Stomach (tissue), 9 donors: Measurements from ENCODE around the gene KCNK2. TPM values are rescaled to one million over a fixed set of nuclear protein-coding genes. Genes with fewer than 3 reads are reported as not detected.
A peak's percentile ranks its signal among the peaks of the same experiment; 100 is the strongest.

Source experiments
- DNase-seq, 2 donors: peaks; one replicate each; pipeline versions ENCODE4 v3.0.0 to v3.0.0-alpha.2; 2013 to 2019
- H3K27ac ChIP-seq, 5 donors: fragments of 200-600 bp in 4 of 5; sonication (generic) in 4 of 5; one replicate each; pipeline ENCODE4 v1.5.1; 2013 to 2019; ENCODE audit warnings: mild to moderate bottlenecking in 1 of 5, moderate library complexity in 1 of 5
- H3K27me3 ChIP-seq, 3 donors: fragments of 200-600 bp; sonication (generic); one replicate each; pipeline ENCODE4 v1.5.1; 2017 to 2019; ENCODE audit warnings: mixed run types in 1 of 3
- H3K36me3 ChIP-seq, 4 donors: fragments of 200-600 bp; sonication (generic); 1 replicate in 3 of 4; 2 replicates in 1 of 4; pipeline ENCODE4 v1.5.1; 2016 to 2019
- H3K4me1 ChIP-seq, 4 donors: fragments of 200-600 bp; sonication (generic); one replicate each; pipeline ENCODE4 v1.5.1; 2016 to 2019
- H3K4me3 ChIP-seq, 4 donors: fragments of 200-600 bp; sonication (generic) in 3 of 4; one replicate each; pipeline ENCODE4 v1.5.1; 2016 to 2019; ENCODE audit warnings: mild to moderate bottlenecking in 1 of 4
- H3K9me3 ChIP-seq, 4 donors: fragments of 200-600 bp; sonication (generic); one replicate each; pipeline ENCODE4 v1.5.1; 2016 to 2019
- EP300 ChIP-seq: sonication (generic); formaldehyde crosslinking; IDR thresholded peaks from one replicate; pipeline ENCODE4 v1.6.1; 2017; ENCODE audit warnings: antibody characterized with exemption
- POLR2A ChIP-seq, 4 donors: fragments of 450-650 bp; IDR thresholded peaks; one replicate each; pipeline ENCODE4 v1.6.1; 2016; ENCODE audit warnings: antibody characterized with exemption in 4 of 4, control low read depth in 2 of 4, mild to moderate bottlenecking in 1 of 4, moderate library complexity in 1 of 4
- POLR2AphosphoS5 ChIP-seq, 3 donors: sonication (generic); formaldehyde crosslinking; IDR thresholded peaks; one replicate each; pipeline ENCODE4 v1.6.1; 2016; ENCODE audit warnings: antibody characterized with exemption in 3 of 3
- WGBS, 5 donors: extraction: QIAGEN DNeasy Blood & Tissue Kit in 3 of 5; methylation state at CpG; one replicate each; pipeline versions ENCODE4 v1.1.5 to v1.1.7; 2013 to 2018; 5-methylcytosine and 5-hydroxymethylcytosine counted together
- intact Hi-C: fragments of 100-400 bp; cut with DNase I; formaldehyde crosslinking; loops from one replicate; pipeline ENCODE4 v1.15.1; 2023; ENCODE audit warnings: low total_unique reads
- polyA plus RNA-seq, 3 donors: library from polyadenylated mRNA; stranded (reverse); fragments of 200-250 nt; gene quantifications; one replicate each; pipeline ENCODE4 v1.2.3, GENCODE V29; 2013
- total RNA-seq, 5 donors: library from RNA; depleted of rRNA; stranded (reverse); fragments of >200 nt; gene quantifications; one replicate each; pipeline versions ENCODE4 v1.1.0 to v1.2.3, GENCODE V29; 2014 to 2016
- TF ChIP-seq, protein P1 (sequence below), 7 experiments: fragments of 450-650 bp in 4 of 7; fragments of 200-600 bp in 3 of 7; sonication (generic) in 3 of 7; IDR thresholded peaks; one replicate each; pipeline ENCODE4 v1.5.1; 2016 to 2019; ENCODE audit warnings: antibody characterized with exemption in 7 of 7, control low read depth in 2 of 7, mild to moderate bottlenecking in 1 of 7
- donor health status: healthy with polysubstance abuse.
- donor health status: Bipolar disorder and iron deficiency.
- donor health status: healthy.

Gene KCNK2
- total and polyA plus RNA-seq, 8 donors = 0.40 to 48.7 (median 3.6) TPM; not detected in 2

DNA sequence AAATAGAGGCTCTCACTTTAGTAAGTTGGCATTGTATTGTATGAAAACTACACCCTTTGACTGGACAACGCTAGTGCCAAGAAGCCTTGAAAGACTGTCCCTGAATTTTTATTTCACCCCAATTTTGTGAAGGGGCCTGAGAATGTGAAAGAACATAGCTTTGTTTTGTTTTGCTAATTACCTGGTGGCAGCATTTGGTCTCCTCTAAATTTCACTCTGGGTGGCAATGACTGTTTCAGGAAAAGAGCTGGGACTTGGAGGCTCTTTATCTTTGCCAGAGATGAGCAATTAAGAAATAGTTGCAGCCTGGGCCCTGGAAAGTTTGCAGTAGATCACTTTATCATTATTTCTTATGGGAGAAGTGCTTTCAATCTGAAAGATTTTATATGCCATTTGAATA lies 117.6 kb downstream of the KCNK2 start:
- intact Hi-C loops = no loop called here
- 79 to 92% (median 81%) methylated on average over 1 of the region's 1 CpG for WGBS, 5 donors
- no peaks in the 10 kb centered on the region for H3K27me3 ChIP-seq
- TF ChIP-seq EP300 = no peak
- TF ChIP-seq POLR2A (IDR thresholded peaks at IDR 0.05) = no peak
- TF ChIP-seq POLR2AphosphoS5 (IDR thresholded peaks at IDR 0.05) = no peak
- TF ChIP-seq, protein P1, sequence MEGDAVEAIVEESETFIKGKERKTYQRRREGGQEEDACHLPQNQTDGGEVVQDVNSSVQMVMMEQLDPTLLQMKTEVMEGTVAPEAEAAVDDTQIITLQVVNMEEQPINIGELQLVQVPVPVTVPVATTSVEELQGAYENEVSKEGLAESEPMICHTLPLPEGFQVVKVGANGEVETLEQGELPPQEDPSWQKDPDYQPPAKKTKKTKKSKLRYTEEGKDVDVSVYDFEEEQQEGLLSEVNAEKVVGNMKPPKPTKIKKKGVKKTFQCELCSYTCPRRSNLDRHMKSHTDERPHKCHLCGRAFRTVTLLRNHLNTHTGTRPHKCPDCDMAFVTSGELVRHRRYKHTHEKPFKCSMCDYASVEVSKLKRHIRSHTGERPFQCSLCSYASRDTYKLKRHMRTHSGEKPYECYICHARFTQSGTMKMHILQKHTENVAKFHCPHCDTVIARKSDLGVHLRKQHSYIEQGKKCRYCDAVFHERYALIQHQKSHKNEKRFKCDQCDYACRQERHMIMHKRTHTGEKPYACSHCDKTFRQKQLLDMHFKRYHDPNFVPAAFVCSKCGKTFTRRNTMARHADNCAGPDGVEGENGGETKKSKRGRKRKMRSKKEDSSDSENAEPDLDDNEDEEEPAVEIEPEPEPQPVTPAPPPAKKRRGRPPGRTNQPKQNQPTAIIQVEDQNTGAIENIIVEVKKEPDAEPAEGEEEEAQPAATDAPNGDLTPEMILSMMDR (IDR thresholded peaks at IDR 0.05) = no peak
- no peak for DNase-seq
- no peaks in the 10 kb centered on the region for H3K9me3 ChIP-seq
- H3K27ac ChIP-seq = no peak overlapping the region
- H3K4me1 ChIP-seq = no peaks in the 10 kb centered on the region
- no peaks in the 10 kb centered on the region for H3K36me3 ChIP-seq
- H3K4me3 ChIP-seq = no peak overlapping the region

DNA sequence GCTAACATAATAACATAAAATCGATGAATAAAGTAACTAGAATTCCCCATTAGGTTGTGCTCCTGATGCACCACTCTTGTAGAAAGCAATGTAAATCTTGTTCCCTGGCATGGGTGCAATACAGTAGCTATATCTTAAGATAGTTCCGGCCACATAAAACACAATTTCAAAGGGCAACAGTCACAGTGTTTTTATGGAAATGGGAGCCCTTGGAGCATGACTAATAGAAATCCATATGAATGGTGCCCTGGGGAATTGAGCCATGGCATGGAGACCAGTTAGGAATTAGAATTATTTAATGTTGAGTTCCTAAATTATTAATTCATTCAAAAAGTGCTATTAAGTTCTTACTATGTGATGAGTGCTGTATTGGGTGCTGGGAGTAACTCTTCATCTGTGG lies 118.7 kb downstream of the KCNK2 start:
- H3K9me3 ChIP-seq = no peaks in the 10 kb centered on the region
- TF ChIP-seq, protein P1 (IDR thresholded peaks at IDR 0.05) = no peak
- TF ChIP-seq EP300 (no peak), POLR2AphosphoS5 (IDR thresholded peaks at IDR 0.05) (no peak)
- no peaks in the 10 kb centered on the region for H3K36me3 ChIP-seq
- intact Hi-C loops = no loop called here
- H3K4me3 ChIP-seq = no peak overlapping the region
- no peak for DNase-seq
- no peaks in the 10 kb centered on the region for H3K27me3 ChIP-seq
- WGBS, 5 donors = 79 to 92% (median 83%) methylated on average over 2 of the region's 2 CpGs
- no peaks in the 10 kb centered on the region for H3K4me1 ChIP-seq
- no peak overlapping the region for H3K27ac ChIP-seq

DNA sequence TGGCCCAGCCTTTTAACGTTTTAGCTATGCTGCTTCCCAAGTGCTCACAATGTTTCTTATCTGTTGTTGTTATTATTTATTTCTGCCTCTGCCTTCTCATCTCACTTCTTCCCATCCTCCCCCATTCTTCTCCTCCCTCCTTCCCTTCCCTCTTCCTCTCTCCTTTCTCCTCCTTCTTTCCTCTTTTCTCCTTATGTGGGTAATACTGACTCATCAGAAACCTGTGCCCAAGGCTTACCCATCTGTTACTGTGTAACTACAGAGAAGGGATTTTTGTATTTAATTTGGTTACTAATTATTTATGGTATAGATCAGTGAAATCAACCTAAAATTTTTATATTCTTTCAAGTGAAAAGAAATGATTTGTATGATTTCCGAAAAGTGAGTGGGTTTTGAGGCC lies 120.3 kb downstream of the KCNK2 start:
- Histone ChIP-seq H3K36me3 (no peaks in the 10 kb centered on the region), H3K27ac (no peak overlapping the region), H3K9me3 (no peaks in the 10 kb centered on the region), H3K27me3 (no peaks in the 10 kb centered on the region), H3K4me1 (no peaks in the 10 kb centered on the region), H3K4me3 (no peak overlapping the region)
- DNase-seq = no peak
- intact Hi-C loops = no loop called here
- 72 to 84% (median 76%) methylated on average over 2 of the region's 2 CpGs for WGBS, 5 donors
- TF ChIP-seq EP300 (no peak), POLR2A (IDR thresholded peaks at IDR 0.05) (no peak), POLR2AphosphoS5 (IDR thresholded peaks at IDR 0.05) (no peak)
- TF ChIP-seq, protein P1 (IDR thresholded peaks at IDR 0.05) = no peak

DNA sequence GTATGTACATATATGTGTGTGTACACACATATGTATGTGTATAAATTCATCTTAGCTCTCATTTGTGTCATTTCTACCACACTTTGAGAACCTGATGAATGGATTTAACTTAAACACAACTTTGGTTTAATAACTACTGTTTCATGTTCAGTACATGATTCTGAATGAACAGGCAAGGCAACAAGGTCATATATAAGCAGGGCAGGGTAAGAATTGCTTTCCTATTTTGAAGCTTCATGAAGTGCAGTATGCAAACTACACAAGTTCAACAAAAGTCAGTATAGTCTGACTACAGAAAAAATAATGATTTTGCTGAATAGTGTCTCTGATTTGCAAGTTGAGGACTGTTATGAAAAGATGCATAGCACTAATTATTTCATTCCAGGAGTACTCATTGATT lies 127.6 kb downstream of the KCNK2 start:
- Histone ChIP-seq H3K4me3 (no peak overlapping the region), H3K9me3 (no peaks in the 10 kb centered on the region), H3K36me3 (no peaks in the 10 kb centered on the region), H3K27ac (no peak overlapping the region), H3K4me1 (no peaks in the 10 kb centered on the region), H3K27me3 (no peaks in the 10 kb centered on the region)
- DNase-seq = no peak
- TF ChIP-seq, protein P1 (IDR thresholded peaks at IDR 0.05) = no peak
- no peak for TF ChIP-seq EP300
- intact Hi-C loops = no loop called here

DNA sequence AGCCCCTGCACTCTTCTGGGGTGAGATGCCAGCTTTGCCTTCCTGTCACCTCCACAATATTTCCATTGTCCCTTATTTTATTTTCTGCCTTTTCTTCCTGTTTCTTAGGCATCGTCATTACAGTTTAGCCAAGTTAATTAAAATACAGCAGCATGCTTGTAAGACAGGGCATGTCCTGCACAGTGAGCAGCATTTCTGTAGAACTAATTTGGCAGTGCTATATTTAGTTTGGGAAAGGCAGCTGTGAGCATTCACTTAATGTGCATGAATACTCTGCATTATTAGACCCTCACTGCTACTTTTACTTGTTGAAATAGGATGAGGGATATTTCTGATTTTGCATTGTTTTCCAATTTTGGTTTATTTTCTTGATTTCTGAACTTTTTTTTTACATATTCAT lies 133.3 kb downstream of the KCNK2 start:
- WGBS, 5 donors = 57 to 88% (median 77%) methylated on average over 1 of the region's 1 CpG

More for the DNA sequence above, 133.3 kb downstream of the KCNK2 start:
- no peaks in the 10 kb centered on the region for H3K36me3 ChIP-seq
- peak in 1 of 2 donors; percentile 22 for DNase-seq
- H3K9me3 ChIP-seq = no peaks in the 10 kb centered on the region
- no peak overlapping the region for H3K27ac ChIP-seq
- H3K4me3 ChIP-seq = no peak overlapping the region
- H3K27me3 ChIP-seq = no peaks in the 10 kb centered on the region
- H3K4me1 ChIP-seq = no peaks in the 10 kb centered on the region
- intact Hi-C loops = no loop called here
- TF ChIP-seq EP300 (no peak), POLR2AphosphoS5 (IDR thresholded peaks at IDR 0.05) (no peak), POLR2A (IDR thresholded peaks at IDR 0.05) (no peak)
- TF ChIP-seq, protein P1 (IDR thresholded peaks at IDR 0.05) = no peak
